Measurements from ENCODE around the gene BUB3.
A peak's percentile ranks its signal among the peaks of the same experiment; 100 is the strongest.

BUB3 gene

DNA sequence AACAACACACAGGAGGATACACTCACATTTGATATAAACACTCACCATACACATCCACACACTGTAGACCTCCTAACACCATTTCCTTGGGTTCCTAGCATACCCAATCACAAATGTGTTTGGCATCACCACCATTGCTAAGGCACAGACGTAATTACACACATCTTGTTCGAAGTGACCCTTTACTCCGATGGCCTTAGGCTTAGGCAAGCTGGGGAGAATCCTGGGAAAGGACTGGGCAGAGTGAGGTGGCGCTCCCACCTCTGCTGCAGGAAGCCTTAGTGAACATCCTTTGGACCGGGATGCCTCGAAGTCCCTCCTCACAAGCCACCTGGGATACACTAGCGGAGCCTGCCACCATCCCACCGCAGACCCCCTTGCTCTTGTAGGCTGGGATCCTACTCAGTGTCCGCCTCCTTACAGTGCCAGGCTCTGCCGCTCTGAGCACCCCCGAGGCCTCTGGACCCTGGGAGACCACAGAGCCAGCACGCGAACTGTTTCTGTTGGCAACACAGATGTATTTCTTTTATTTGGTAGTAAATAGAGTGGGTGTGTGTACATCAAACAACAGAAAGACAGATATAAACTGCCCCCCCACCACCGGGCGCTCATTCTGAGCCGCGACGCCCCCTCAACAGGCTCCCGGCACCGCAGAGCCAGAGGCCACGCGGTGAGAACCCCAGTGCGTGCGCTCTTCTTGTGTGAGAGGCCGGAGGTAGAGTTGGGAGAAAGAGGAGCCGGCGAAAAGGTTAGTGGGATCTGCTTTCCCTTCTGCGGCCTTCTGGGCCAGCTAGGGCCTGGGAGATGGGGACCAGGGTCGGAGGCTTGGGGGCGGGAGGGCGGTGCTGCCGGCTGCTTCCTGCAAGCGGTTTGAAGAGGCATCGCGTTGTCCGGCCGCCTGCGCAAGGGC is 12.2 kb upstream of the BUB3 start:
- ATAC-seq = no peak

DNA sequence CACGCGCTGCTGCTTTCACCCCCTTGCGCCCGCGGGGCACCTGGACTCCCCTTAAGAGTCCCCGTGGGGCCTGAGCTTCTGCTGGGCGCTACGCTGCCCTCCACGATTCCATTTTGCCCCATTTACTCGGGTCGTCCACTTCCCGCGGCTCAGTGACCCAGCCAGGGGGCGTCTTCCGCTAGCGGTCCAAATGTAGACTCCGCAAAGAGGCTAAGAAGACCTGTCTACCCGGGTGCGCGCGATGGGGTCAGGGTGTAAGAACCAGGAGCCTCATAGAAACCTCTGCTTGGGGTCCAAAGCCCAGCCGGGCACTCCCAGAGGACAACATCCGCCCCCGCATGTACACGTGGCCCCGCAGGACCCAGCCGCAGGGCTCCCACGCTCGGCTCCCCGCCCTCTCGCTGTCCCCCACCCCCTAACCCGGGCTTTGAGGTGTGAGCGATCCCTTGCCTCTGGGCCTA is 11.5 kb upstream of the BUB3 start:
- ATAC-seq = no peak

DNA sequence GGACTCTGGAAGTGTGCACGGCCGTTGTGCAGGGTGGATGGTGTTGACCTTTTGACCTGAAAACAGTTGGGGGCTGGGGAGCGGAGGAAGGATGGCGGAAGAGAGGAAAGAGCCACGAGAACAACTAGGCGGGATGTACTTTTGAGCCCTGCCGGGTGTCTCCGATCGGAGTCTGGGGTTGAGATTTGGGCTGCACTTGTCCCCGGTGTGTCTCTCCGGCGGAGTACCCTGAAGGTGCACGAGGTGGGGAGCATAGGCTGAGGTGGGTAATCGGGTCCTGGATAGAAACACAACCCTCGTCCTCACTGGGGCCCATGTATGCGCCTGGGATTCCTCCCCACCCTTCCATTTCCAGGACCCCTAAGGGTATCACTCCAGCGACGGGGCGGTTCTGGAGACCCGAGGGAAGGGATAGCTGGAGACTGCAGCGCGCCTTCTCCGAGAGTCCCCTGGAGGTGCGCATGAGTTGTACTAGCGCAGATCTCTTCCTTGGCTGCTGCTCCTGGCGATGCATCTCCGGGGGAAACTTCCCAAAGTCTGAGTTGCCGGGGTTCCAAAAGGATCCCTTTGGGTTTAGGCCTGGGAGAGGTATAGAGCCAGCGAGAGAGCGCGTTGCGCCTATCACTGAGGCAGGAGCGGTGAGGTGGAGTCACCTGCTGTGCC is 10.9 kb upstream of the BUB3 start:
- no peak for ATAC-seq

DNA sequence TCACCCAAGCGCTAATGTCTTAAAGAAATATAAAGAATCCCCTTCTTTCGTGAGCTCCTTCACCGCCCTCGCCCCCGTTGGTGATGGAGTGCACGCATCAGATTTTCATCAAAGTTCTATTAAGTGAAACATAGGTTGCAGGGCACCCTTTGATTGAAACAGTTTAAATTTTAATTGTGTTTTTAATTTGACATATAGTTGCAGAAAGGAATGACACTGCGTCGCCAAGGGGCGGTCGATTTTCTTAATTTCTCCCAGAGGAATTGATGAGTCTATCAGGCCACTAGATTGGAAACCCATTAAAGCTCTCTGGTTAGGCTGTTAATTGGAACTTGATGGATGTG is 10.4 kb upstream of the BUB3 start:
- no peak for ATAC-seq

DNA sequence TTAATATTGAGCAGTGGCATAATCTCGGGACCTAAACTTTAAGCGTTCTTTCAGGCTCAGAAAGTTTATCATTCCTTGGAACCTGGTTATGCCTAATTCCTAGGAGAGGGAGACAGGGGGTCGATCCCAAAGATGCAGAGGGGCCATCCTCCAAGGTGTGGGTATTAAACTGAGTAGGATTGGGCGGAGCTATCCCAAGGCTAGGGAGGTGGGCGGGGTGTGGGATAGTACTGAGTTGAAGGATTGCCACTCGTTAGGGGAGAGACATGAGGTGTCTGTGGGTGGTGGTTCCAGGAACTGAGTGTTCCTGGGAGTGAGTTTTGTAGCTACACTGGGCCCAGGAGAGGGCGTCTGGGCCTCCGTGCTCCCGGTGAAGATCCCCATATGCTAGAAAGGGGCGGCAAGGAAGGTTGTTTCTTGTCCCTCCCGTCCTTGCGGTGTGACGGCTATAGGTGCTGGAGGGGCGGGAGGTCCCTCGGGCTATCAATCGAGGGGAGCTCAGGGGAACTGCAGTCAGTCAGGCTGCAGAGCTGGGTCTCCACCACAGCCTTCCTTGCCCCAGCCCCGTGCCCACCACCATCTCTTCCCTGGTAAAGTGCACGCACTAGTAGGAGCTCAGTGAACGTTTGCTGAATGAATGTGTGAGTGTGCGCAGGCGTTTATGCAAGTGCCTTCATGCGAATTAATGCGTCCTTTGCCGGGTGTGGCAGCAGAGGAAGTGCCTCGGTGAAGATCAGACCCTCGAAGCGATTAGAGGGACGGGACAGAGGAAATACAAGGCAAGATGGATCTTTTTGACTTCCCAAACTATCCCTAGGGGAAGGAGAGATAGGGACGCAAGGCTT is 9.3 kb upstream of the BUB3 start:
- no peak for ATAC-seq

DNA sequence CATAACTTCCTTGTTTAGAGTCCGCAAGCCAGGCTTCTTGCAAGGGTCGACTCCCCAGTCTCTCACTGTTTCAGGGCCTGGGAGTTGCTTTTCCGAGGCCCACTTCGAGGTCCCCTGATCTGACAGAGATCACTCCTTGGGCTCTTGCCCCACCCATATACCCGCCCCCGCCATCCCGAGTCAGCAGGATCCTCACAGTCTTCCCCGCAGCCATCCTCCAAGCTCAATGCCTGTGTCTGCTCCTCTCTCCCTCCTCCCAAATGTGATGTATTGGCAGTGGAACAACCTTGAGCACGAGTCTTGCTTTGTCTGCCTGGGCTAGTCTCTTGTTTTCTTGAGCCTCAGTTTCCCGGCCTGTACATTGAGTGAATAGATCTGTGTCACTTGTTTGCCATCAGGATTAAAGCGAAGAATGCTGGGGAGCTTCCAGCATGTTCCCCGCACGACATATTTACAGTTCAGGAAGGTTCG is 8.6 kb upstream of the BUB3 start:
- no peak for ATAC-seq

DNA sequence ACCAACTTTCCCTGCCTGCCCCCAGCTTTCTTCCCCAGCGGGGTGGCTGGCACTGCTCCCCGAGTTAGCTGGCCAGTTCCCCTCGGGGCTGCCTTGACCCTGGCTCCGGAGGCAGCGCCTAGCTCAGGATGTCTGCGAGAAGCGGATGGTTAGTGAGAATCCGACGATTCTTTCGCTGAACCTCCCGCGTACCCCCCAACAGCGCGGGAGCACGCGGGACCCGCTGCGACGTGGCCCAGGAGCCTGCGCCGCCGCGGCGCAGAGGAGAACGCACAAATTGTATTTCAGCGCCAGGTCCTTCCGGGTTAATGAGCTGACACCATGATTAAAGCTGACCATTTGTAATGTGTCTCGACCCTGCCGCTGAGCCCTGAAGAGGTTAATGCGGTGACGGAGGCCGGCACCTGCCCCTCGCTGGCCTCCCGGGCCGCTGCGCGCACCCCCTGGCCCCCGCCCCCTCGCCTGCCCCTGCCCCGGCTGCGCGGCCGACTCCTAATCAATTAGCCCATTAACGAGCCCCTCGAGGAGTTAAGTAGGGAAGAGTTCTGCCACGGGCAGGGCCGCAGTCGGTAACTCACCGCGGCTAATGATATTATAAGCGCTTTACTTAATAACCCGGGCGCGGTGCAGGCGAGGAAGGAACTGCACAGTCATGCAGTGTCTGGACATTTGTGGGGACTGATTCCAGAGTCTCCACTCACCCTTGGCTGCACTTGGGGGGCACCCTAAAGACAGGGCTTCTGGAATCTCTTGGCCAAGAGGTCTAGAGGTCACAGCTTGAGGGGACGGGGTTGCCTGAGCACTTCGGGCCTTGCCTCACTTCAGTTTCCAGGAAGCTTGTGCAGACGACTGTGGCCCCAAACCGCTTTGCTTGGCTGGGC is 7.9 kb upstream of the BUB3 start:
- ATAC-seq = no peak

DNA sequence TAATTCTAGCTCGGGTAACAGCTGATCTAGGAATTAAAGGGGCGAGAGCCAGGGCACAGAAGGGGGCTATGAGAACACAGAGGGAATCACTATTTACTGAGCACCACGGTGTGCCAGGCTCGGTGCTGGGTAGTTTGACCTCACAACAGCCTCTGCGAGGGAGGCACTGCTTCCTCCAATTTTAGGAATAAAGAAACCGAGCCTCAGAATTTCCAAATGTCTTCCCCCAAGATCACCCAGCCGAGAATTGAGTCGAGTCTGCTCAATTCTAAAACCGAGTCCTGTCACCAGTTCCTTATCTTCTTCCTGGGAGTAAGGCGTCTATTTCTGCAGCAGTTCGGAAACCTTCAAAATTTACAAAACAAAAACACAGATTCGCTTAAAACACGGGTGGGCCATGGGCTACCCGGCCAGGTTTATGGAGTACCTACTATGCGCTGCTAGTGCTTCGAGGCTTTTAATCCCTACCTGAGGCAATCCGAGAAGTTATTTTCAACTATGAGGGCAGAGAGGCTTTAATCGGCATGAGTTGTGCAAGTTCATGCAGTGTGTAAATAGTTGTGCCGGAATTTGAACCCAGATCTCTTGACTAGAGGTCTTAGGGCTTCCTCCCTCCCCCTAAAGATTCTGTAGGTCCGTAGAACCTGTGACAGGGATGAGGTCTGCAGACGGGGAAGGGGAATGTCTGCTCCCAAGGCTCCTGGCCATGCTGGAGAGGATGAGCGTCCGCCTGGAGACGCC is 7.1 kb upstream of the BUB3 start:
- ATAC-seq = no peak

DNA sequence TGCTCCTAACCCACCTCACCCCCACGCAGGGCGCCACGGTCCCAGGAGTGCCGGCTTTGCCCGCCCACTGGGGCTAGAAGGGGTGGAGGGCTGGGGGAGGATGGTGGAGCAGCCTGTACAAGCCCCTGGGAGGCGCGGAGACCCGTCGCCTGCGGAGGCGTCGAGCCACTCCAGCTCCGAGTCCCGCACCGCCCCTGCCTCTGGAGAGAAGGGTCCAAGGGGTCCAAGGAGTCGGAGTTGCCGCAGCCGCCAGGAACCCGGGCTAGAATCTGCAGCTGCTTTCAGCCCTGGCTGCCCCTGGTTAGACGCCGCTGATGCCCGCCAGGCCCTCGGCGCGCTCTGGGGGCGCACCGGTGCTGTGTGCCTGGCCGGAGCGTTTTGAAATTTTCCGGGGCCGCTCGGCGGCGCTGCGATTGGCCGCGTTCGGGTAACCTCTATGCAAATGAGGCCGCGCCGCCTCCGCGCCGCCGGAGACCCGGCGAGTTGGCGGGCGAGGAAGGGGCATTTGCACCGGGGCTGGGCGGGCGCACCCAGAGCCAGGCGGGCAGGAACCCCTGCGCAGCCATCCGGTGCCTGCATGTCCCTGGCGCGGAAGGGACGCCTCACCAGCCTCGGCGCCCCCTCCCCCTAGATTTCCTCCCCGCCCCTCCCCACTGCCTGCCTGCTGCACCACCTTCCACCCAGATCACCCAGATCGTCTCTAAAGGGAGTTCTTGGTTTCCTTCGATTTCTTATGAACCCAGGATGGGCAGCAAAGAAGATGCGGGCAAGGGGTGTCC is 6.4 kb upstream of the BUB3 start, which contains the start of gene HMX2:
Gene HMX2, plus strand, starts transcription at position 502 of the 779 bp plus-strand sequence. Its CDS starts 243 bp downstream, at position 745.
- peak; percentile 25 to 32 for ATAC-seq

DNA sequence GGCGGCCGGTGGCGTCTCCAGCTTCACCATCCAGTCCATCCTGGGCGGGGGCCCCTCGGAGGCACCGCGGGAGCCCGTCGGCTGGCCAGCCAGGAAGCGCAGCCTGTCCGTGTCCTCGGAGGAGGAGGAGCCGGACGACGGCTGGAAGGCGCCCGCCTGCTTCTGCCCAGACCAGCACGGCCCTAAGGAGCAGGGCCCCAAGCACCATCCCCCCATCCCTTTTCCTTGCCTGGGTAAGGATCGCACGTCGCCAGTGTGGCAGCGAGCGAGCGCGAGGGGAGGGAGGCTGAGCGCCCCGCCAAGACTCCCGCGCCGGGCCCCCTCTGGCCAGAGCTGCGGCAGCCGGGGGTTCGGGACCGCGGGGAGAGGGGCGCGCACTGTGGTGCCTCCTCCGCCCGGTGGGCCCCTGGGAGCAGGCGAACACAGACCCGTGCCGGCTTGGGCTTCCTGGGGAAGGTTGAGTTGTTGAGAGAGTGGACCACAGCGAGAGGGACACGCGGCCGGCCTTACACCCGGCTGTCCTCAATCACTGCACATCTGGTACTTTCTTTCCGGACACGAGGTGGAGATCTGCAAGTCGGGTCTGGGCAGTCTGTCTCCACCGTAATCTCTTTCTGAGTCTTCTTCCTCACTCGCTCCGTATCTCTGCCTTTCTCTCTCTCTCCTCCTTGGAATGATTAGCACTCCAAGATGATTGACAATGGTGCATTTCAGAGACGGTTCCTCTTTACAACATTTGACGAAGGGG is 5.6 kb upstream of the BUB3 start:
- no peak for ATAC-seq

DNA sequence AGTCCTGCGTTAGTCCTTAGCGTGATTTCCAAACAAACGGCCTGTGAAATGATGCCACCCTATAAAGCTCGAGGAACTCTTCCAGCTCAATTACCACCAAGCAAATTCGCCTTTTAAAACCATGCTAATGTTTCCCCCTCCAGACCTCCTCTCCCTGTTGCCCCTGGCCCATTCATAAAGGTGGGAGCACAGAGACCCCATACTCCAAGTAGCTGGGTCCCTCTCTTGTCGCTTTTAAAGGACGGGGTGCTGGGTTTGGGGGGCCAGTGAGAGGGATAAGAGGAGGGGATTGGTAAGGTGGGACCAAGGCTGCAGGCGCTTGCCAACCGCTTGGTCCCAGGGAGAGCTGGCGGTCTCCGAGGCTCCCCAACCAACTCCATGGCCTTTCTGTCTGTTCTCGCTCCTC is 5.0 kb upstream of the BUB3 start:
- ATAC-seq = no peak

DNA sequence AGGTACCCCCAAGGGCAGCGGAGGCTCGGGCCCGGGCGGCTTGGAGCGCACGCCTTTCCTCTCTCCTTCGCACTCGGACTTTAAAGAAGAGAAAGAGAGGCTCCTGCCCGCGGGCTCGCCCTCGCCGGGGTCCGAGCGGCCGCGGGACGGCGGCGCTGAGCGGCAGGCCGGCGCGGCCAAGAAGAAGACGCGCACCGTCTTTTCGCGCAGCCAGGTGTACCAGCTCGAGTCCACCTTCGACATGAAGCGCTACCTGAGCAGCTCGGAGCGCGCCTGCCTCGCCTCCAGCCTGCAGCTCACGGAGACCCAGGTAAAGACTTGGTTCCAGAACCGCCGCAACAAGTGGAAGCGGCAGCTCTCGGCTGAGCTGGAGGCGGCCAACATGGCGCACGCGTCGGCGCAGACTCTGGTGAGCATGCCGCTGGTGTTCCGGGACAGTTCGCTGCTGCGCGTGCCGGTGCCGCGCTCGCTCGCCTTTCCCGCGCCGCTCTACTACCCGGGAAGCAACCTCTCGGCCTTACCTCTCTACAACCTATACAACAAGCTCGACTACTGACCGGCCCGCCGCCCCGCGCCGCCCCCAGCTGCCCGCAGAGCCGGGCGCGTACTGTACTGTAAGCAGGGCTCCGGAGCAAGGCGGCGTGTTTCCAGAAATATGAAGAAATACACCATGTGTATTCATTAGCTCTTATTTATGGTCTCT is 4.5 kb upstream of the BUB3 start:
- ATAC-seq = no peak

DNA sequence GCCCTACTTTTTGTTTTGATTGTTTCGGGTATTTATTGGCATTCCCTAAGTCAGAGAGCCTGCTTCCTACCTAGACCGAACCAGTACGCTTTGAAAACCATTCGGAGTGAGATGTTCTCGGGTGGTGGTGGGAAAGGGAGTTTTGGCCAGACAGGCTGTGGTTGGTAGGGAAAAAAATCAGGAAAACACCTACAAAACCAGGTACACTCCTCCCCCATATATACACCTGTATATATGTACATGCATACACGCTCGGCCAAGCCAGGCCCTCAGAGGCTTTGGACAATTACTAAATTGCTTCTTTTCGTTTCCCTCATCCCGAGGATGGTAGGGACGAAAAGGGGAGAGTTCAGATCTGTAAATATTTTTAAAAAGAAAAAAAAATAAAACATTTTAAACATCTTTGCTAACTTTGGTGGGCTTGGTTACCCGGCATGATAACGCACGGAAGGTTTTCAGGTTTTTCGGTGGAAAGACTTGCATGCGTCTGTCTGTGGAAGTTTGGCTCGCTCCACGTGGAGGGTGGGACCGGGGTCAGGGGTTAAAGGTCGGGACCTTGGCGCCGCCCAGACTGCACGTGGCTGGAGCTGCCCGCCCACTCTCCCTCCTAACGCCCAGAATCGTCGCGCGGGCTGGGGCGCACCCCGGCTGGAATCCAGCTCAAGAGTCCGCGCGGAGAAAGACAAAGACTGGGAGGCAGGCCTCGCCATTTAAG is 3.8 kb upstream of the BUB3 start:
- ATAC-seq = no peak

DNA sequence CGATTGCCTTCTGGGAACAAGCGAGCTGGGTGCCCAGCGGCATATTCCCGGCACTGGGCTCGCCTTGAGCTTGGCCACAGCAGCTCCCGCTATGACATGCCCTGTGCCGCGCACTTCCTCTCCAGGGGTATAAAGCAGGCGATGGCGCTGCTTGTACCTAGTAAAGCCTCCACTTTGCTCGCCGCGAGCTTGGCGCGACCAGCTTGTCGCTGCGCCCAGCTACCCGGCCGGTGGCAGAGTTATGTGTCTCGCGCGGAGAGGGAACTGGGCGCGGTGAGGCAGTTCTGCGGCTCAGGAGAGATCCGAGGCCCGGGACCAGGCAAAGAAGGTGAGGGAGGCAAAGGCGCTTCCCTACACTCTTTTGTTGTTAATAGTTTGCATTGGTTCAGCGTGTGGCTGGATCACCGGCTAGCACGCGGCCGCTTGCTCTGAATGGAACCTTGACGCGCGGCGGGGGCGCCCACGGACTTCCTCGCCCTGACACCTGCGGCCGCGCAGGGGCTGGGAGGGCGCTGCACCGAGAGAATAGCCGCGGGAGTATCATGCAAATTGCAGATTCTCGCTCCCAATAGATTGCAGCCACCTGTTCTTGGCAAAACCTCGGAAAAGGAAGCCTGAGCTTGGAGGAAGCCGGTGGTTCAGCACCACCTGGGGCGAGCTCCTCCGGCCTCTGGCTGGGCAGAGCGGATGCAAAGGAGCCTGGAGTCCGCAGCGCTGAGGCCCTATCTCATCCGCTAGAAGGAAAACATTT is 3.0 kb upstream of the BUB3 start:
- no peak for ATAC-seq

DNA sequence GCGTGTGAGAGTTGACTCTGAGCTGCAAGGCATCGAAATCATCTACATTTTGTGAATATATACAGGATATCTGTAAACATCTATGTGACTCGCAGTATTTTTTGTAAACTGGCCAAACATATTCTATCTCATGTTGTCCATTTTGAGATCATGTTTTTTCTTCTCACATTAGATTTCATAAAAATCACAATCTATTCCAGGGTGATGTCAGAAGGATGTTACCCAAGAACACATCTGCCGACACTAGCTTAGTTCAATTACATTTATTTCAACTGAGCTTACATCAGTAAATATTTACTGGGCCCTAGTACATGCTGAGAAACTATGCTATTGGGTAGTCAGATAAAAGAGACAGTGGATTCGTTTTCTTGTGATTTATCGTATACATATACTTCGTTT is 2.5 kb upstream of the BUB3 start:
- no peak for ATAC-seq

DNA sequence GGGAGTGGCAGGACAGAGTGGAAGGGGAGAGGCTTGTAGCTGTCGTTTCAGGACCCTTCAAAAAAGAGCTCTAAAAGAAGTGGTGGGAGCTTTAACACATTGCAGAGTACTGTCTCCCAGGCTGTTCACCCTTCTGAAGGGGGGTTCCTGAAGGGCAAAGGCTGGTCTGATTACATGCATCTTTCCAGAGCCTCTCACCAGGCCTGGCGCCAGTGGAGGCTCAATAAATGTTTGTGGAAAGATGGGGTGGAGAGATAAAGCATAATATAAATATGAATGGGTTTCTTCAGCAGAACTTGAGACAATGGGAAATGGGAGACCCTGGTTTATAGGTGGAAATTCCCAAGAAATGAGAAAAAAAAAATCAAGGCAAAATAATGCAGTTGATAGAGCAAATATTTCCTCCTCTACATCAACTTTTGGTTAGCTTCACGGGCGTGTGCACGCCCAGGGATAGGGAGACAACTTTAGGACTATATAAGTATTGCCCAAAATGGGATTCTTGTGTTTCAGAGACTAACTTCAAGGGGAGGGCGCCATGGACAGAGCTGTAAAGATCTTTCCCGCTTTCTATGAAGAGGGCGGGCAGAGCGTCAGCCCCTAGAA is 613 bp upstream of the BUB3 start:
- ATAC-seq = no peak

All from activated CD4-positive, CD25-positive, alpha-beta regulatory T cell treated with anti-CD3 and anti-CD28 coated beads, Interleukin-2, amount 50 U/mL, for 24 hours (primary cell).